GM18873 (cell line): ENCODE data around the gene TSHB.
"Not testable (repeated sequence)": the region's sequence is repeated elsewhere in the genome, so short reads cannot be mapped to it uniquely, and the experiment has no call there.

Experiments used
- ATAC-seq: cut with Tn5 transposase; IDR thresholded peaks from one replicate; pipeline ENCODE4 v1.9.1; 2021; ENCODE audit warnings: mild to moderate bottlenecking, moderate library complexity, moderate number of reproducible peaks; ENCODE audit not compliant: unreplicated experiment, low FRiP score

TSHB gene

GRCh38 chr1:115029526-115029925 lies at the start of gene TSHB:
TSS of gene TSHB (plus strand) at chr1:115029826. CDS start at chr1:115033363, 3,537 bp downstream.
- ATAC-seq, result no peak

- no peak for ATAC-seq
Measured at GRCh38 chr1:114982251-114982650, 47.4 kb upstream of the TSHB start.

- no peak for ATAC-seq
Measured at GRCh38 chr1:114986286-114986685, 43.3 kb upstream of the TSHB start.

- no peak for ATAC-seq
Measured at GRCh38 chr1:114988095-114988494, 41.5 kb upstream of the TSHB start.

GRCh38 chr1:114997510-114998289 lies 31.9 kb upstream of the TSHB start:
- no peak for ATAC-seq

- ATAC-seq, result no peak
Measured at GRCh38 chr1:115006191-115006590, 23.4 kb upstream of the TSHB start.

GRCh38 chr1:115012006-115012405 lies 17.6 kb upstream of the TSHB start:
- ATAC-seq, result no peak

- no peak for ATAC-seq
Measured at GRCh38 chr1:115012434-115012833, 17.2 kb upstream of the TSHB start.

- ATAC-seq, result no peak
Measured at GRCh38 chr1:115013792-115014191, 15.8 kb upstream of the TSHB start.

- not testable (repeated sequence) for ATAC-seq
Measured at GRCh38 chr1:115019549-115019948, 10.1 kb upstream of the TSHB start.

GRCh38 chr1:115021145-115021544 lies 8.5 kb upstream of the TSHB start:
- ATAC-seq, result no peak

GRCh38 chr1:115023593-115023992 lies 6.0 kb upstream of the TSHB start:
- ATAC-seq, result no peak

- no peak for ATAC-seq
Measured at GRCh38 chr1:115031595-115031994, 2.0 kb downstream of the TSHB start.

- ATAC-seq, result no peak
Measured at GRCh38 chr1:115035652-115036051, 6.0 kb downstream of the TSHB start.

- ATAC-seq, result no peak
Measured at GRCh38 chr1:115036814-115037507, 7.3 kb downstream of the TSHB start.

- no peak for ATAC-seq
Measured at GRCh38 chr1:115040501-115040900, 10.9 kb downstream of the TSHB start.

GRCh38 chr1:115041654-115042053 lies 12.0 kb downstream of the TSHB start:
- no peak for ATAC-seq

- no peak for ATAC-seq
Measured at GRCh38 chr1:115046751-115047150, 17.1 kb downstream of the TSHB start.

- ATAC-seq, result no peak
Measured at GRCh38 chr1:115051850-115052249, 22.2 kb downstream of the TSHB start.

GRCh38 chr1:115052454-115053083 lies 22.9 kb downstream of the TSHB start:
- ATAC-seq, result peak; percentile 62

- ATAC-seq, result no peak
Measured at GRCh38 chr1:115056395-115056798, 26.8 kb downstream of the TSHB start.
